Measurements from ENCODE around the gene CSTPP1.
"Not testable (repeated sequence)": the region's sequence is repeated elsewhere in the genome, so short reads cannot be mapped to it uniquely, and the experiment has no call there.

CSTPP1 gene

DNA sequence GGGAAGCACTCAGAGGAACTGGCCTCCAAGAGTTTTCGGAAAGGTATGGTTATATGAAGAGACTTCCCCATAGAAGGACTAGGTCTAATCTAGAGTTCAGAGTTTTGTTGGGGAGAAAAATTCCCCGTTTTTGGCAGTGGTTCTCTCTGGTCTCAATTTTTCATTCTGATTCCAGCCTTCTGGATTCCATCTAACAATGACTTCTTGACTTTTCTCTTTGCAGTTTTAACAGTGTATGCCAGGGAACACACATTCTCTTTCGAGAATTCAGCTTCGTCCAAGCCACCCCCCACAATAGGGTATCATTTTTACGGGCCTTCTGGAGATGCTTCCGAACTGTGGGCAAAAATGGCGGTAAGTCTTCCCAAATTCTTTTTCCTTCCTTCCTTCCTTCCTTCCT lies 115.6 kb downstream of the CSTPP1 start:
- no peak for DNase-seq

- no peak for DNase-seq
These were observed 116.0 kb downstream of the CSTPP1 start for GRCh38 chr11:47052576-47052975.

DNA sequence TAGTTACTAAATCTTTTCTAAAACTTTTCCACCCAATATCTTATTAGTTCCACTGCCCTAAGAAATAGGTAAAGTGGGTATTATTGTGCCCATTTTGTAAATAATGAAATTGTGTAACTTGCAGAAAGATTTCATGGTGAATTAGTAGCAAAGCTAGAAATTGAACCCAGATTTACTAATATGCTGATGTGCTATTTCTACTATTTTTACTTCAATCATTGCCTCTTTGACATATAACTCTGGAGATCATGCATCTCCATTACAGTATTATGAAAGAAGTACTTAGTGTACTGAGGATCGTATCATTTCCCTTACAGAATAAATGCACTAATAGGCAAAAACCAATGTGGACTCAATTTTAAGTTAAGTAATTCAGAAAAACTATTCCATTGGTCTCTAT lies 119.0 kb downstream of the CSTPP1 start:
- DNase-seq = no peak

DNA sequence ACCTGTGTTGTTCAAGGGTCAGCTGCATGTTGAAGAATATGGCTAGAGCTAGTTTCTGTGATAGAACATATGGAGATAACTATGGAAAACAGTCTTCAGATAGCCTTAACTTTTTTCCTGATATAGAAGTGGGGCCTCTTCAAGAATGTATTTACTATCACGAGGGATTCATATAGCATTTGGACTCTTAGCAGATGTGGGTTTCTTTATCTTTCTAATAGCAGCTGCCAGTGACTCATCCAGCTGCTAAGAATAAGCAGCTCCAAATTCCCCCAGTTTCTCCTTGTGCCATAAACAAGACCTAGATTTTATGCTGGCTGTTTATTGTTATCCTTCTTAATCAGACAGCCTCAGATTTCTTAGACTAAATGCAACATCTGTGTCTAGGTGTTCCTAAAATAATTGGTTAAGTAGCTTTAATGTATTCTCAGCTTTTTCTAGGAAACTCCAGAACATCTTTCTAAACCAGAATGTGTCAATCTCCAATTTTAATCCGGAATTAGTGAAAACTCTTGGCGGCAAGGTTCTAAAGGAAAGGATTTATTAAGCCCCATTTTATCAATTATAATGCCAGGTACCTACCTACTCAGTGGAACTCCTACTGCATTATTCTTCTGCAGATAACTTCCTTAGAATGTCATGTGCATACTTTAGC lies 119.8 kb downstream of the CSTPP1 start:
- DNase-seq = no peak

DNA sequence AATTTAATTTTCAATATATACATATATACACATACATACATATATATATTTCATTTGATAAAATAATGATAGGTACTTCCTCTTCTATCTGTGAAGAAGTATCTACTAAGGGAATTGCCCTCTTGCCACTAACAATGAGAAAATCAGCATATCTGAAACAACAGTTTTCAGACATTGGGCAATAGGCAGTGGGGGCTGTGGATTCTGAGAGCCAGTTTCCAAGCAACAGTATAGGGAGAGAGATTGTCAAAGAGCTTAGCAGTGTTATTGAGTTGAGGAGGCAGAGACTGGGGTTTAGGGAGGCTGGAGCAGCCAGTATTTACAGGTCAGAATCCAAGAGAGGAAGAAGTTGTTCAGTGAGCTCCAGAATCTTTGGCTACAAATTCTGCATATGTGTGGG lies 120.8 kb downstream of the CSTPP1 start:
- DNase-seq = no peak

DNA sequence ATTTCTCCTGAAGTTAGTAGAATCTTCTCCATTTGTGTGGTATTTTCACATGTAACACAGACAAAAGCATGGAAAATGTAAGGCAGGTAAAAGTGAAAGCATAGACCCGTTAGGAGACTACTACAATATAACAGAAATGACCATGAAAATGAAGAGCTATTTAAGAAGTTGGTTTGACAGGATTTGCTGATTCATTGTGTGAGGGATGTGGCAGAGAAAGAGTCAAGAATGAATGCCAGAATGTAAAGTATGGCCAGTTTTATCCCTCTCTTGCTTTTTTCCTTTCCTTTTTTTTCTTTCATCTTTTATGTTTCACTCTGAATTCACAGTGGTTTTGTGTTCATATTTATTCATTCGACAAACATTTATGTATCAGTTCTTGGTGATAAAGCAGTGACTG lies 124.2 kb downstream of the CSTPP1 start:
- DNase-seq = no peak

GRCh38 chr11:47061429-47062178 lies 125.0 kb downstream of the CSTPP1 start:
- no peak for DNase-seq

- DNase-seq = no peak
These were observed 126.2 kb downstream of the CSTPP1 start for GRCh38 chr11:47062736-47063135.

- DNase-seq = no peak
These were observed 130.8 kb downstream of the CSTPP1 start for GRCh38 chr11:47067401-47067800.

DNA sequence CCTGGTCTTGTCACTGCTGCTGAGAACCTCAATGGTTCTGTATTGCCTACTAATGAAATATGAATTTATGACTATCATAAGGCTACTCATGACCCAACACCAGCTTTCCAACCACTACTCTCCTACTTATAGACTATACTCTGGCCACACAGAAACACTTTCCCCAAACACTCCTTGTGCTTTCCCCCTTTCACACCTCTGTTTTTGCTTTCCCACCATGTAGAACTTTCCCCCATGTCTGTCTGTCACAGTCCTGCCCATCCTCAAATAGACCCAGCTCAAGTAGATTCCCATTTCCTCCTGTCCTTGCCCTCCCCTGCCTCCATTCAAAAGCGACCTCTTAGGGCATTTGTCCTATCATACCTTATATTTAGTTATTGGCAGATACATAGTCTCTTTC lies 134.2 kb downstream of the CSTPP1 start:
- DNase-seq = no peak

- no peak for DNase-seq
These were observed 134.8 kb downstream of the CSTPP1 start for GRCh38 chr11:47071341-47071740.

DNA sequence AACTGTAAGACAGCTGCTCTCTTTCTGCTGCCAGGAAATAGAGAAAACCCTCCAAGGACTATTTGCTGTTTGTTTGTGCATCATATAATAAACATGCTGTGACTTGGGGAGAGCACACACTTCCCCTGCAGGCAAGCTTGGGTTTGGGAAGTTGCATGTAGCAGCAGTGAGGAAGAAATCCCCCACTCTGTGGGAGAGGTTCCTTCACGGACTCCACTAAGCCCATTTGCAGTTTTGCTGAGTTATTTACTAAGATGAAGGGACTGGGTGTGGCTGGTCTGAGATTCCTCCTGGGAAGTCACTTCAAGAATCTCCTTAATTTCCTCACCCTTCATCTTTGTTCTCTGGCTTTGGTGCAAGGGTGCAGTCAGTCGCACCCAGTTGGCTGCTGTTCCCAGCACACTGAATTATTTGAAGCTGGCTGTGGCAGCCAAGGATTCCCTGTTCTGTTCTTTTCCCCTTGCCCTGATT lies 135.3 kb downstream of the CSTPP1 start:
- no peak for DNase-seq

- no peak for DNase-seq
These were observed 142.4 kb downstream of the CSTPP1 start for GRCh38 chr11:47078751-47079521.

GRCh38 chr11:47080775-47081174 lies 144.2 kb downstream of the CSTPP1 start:
- DNase-seq = not testable (repeated sequence)

DNA sequence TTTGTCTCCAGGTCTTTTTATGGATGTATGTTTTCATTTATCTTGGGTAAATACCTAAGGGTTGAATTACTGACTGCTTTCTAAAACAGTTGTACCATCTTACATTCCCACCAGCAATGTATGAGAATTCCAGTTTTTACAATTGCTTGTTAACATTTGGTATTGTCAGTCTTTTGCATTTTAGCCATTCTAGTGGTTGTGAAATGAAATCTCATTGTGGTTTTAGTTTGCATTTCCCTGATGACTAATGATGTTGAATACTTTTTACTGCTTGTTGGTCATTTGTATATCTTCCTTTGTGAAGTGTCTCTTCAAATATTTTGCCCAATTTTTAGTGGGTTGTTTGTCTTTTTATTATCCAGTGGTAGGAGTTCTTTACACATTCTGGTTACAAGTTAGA lies 147.4 kb downstream of the CSTPP1 start:
- no peak for DNase-seq

DNA sequence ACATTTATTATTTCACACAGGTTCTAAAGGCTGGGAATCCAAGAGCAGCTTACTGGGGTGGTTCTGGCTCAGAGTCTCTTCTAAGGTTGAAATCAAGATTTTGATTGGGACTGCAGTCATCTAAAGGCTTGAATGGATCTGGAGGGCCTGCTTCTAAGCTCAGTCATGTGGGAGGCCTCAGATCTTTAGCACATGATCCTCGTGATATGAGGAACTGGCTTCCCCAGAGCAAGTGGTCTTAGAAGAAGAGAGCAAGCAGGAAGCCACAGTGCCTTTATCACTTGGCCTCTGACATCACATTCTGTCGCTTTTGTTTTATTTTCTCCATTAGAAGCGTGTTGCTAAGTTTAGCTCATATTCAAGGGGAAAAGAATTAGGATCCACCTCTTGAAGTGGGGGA lies 151.2 kb downstream of the CSTPP1 start:
- DNase-seq = no peak

- no peak for DNase-seq
These were observed 157.0 kb downstream of the CSTPP1 start for GRCh38 chr11:47093541-47093940.

GRCh38 chr11:47096871-47097270 lies 160.3 kb downstream of the CSTPP1 start:
- not testable (repeated sequence) for DNase-seq

- DNase-seq = not testable (repeated sequence)
These were observed 161.7 kb downstream of the CSTPP1 start for GRCh38 chr11:47098223-47098622.

GRCh38 chr11:47099214-47099917 lies 162.8 kb downstream of the CSTPP1 start:
- DNase-seq = no peak

DNA sequence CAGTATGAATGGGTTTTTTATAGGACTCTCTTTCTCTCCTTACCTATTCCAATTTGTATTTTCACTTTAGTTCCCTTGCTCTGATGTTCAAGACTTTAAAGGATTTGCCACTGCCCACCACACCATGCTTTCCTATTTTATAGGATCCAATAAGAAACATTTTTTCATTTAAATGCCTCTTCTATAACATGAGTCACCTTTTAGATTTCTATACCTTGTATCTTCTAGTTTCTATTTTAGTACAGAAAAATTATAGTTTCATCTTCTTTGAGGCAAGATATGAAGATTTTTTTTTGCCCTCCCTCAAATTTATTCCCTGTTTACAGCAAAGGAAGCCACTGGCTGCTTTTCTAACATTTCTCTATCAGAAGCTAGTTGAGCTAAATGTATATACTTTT lies 163.4 kb downstream of the CSTPP1 start:
- no peak for DNase-seq

- DNase-seq = no peak
These were observed 164.8 kb downstream of the CSTPP1 start for GRCh38 chr11:47101406-47101805.
